Stimulated activated CD8-positive, alpha-beta memory T cell treated with anti-CD3 and anti-CD28 coated beads, Interleukin-7, amount 100 ng/mL, for 4 hours (primary cell): ENCODE results near the gene AARSD1.
"Not testable (repeated sequence)": the region's sequence is repeated elsewhere in the genome, so short reads cannot be mapped to it uniquely, and the experiment has no call there.

Experiments used
- DNase-seq, 2 donors: peaks; one replicate each; pipeline ENCODE4 v3.0.0-alpha.2; 2020; ENCODE audit warnings: low read depth in 2 of 2

The AARSD1 gene

GRCh38 chr17:42980766-42981397, 16.6 kb upstream of the AARSD1 start:
- peak; percentile 29 to 48 for DNase-seq

- DNase-seq: peak; percentile 83 to 92
Observed at GRCh38 chr17:42980274-42980765, 16.1 kb upstream of the AARSD1 start, which contains the start of gene RUNDC1. TSS of gene RUNDC1 (plus strand) at chr17:42980565. CDS start at chr17:42980577, 12 bp downstream.

DNA sequence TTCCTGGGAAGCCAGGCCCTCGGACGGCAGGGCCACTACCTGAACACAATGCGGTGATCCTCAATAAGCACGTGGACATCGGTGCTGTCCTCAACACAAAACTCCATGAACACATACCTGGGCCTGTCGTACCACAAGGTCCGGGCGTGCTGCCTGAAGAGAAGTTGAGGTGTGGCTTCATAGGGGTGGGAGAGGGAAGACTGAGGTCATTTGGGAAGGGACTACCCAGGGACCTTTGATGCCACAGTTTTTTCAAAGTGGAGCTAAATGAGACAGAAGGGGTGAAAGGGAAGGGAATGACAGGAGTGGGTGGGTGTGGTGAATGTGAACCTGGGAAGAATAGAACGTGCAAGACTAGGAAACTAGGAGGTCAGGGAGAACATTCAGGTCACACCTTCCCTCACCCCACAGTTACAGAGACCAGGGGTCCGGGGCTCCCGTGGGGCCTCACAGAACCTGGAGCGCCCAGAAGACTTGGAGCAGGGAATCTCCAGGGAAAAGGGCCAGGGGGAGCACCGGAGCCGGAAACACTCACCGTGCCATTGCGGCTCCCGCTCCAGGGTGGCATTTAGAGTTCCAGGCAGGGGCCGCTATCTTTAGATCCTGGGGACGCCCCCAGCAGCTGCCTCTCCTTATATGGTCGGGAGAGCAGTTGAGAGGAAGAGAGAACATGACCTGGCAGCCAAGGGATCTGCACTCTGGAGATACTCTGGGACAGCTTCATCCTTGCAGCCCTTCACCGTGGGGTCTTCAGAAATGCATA, 15.4 kb upstream of the AARSD1 start, which contains the start of gene PTGES3L:
Gene PTGES3L, minus strand, starts transcription at position 570 of the 763 bp plus-strand sequence. Its CDS starts 27 bp downstream, at position 543.
- DNase-seq: peak in 1 of 2 donors; percentile 10

DNA sequence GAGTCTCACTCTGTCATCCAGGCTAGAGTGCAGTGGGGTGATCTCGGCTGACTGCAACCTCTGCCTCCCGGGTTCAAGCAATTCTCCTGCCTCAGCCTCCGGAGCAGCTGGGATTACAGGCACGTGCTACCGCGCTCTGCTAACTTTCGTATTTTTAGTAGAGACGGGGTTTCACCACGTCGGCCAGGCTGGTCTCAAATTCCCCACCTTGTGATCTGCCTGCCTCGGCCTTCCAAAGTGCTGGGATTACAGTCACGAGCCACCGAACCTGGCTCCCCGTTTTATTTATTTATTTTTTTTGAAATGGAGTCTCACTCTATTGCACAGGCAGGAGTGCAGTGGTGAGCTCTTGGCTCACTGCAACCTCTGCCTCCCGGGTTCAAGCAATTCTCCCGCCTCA, 11.4 kb upstream of the AARSD1 start:
- not testable (repeated sequence) for DNase-seq

GRCh38 chr17:42975265-42975664, 11.0 kb upstream of the AARSD1 start:
- DNase-seq: no peak

DNA sequence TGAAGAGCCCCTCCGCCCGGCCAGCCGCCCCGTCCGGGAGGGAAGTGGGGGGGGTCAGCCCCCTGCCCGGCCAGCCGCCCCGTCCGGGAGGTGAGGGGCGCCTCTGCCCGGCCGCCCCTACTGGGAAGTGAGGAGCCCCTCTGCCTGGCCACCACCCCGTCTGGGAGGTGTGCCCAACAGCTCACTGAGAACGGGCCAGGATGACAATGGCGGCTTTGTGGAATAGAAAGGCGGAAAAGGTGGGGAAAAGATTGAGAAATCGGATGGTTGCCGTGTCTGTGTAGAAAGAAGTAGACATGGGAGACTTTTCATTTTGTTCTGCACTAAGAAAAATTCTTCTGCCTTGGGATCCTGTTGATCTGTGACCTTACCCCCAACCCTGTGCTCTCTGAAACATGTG, 9.1 kb upstream of the AARSD1 start:
- DNase-seq: not testable (repeated sequence)

- no peak for DNase-seq
Observed at GRCh38 chr17:42971589-42971988, 7.3 kb upstream of the AARSD1 start.

DNA sequence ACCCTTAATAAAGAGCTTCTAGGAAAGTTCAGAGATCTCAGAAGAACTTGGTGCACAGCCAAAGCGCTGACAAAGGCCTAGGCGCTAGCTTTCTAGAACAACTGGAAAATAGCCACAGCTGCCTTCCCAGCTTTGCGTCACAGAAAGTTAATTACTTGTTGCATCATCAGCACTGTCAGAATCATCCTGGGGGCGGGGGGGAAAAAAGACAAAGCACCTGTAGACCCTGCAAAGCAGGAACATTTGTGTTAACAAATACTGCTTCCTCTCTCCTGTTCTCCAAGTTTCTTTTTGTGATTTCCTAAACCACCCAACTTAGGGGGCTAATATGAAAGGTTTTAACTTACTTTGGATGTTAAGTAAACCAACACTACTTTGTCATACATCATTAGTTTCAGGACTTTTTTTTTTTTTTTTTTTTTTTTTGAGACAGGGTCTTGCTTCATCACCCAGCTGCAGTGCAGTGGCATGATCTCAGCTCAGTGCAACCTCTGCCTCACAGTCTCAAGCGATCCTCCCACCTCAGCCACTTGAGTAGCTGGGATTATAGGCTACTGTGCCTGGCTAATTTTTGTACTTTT, 4.8 kb upstream of the AARSD1 start:
- DNase-seq: no peak

- DNase-seq: no peak
Observed at GRCh38 chr17:42967925-42968324, 3.7 kb upstream of the AARSD1 start.

GRCh38 chr17:42953669-42954068, 10.6 kb downstream of the AARSD1 start:
- no peak for DNase-seq

- no peak for DNase-seq
Observed at GRCh38 chr17:42950044-42950783, 14.0 kb downstream of the AARSD1 start.

DNA sequence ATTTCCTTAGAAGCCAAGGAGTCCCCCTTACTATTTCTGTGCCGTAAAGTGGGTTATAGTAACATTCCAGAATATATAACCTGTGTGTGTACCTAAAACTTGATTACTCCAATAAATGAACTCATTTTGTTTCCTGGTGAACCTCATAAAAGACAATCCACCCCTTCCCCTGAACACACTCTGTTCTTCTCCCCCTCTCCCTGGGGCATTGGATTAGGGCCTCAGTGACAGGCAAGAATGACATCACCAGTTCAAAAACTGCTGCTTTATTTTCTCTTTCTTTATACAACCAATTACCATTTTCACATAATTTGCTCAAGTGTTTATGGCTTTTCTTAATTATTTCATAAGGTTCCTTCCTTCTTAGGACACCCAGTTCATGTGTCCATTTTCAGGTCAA, 17.4 kb downstream of the AARSD1 start:
- no peak for DNase-seq

GRCh38 chr17:42944211-42944610, 20.0 kb downstream of the AARSD1 start:
- no peak for DNase-seq

- DNase-seq: no peak
Observed at GRCh38 chr17:42937712-42938596, 26.3 kb downstream of the AARSD1 start.

DNA sequence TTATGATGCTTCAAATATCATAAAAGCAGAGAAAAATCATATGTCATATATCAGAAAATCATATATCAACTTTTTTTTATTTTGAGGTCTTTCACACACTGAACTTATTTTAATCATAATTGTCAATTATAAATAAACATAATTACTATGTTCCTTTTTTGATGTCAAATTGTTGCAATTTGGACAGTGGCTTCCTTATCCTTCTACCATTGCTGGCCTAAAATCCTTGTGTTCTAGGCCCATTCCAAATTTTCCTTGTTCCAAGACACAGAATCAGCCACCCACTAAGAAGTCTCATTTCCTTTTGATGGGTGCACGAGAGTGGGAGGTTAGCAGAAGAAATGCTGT, 34.8 kb downstream of the AARSD1 start:
- DNase-seq: no peak

- DNase-seq: peak in 1 of 2 donors; percentile 10
Observed at GRCh38 chr17:42928714-42929496, 35.3 kb downstream of the AARSD1 start.

GRCh38 chr17:42924891-42925290, 39.4 kb downstream of the AARSD1 start:
- DNase-seq: no peak

- DNase-seq: not testable (repeated sequence)
Observed at GRCh38 chr17:42923472-42923871, 40.8 kb downstream of the AARSD1 start.

DNA sequence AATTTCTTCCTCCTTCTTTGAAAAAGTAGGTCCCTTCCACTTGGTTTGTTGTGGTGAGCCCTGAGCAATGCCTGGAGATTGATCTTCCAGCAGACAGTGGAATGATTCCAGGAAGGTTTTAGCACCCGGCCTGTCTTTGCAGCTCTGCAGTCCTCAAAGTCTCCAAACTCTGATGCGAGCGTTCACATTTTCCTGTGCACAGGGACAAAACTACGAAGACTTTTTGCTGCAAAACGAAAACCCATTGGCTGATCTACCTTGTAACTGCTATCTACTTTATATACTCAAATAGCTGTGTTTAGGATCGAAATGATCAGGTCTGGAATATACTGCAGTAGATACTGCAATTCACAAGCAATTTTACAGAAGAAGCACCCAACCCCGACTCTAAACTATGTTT, 42.0 kb downstream of the AARSD1 start:
- DNase-seq: no peak

DNA sequence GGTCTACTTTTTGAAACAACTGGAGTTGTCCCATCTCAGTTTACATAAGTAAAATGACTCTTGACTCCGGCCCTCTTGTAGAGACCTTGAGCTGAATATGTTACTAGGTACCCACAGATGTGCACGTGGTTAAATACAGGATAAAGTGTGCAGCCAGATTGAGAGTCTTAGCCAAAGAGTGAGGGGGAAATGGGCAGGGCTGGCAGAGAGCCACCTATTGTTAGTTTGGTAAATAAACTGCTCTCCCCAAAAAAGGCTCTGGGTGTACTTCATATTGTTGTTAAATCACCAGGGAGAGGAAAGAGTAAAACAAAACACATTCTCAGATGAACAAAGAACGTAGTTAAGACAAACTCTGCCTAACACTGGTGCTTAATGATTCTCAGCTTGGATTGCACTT, 43.3 kb downstream of the AARSD1 start:
- no peak for DNase-seq
